DOHH2 (cell line): Measurements from ENCODE around the gene SAMD4A.

ENCODE experiments used
- H3F3A ChIP-seq: fragments of 200-600 bp; sonication (generic), shearing (Covaris generic); 2 replicates; pipeline ENCODE4 v1.6.0; 2016; ENCODE audit warnings: antibody characterized with exemption, mild to moderate bottlenecking; ENCODE audit not compliant: control insufficient read depth, insufficient read depth
- H3K27ac ChIP-seq: fragments of 200-600 bp; sonication (generic); 2 replicates; pipeline ENCODE4 v1.5.1; 2014; ENCODE audit warnings: low read depth, mild to moderate bottlenecking, low read length, moderate library complexity
- H3K27me3 ChIP-seq: fragments of 200-600 bp; sonication (generic); 2 replicates; pipeline ENCODE4 v1.6.1; 2014; ENCODE audit warnings: mild to moderate bottlenecking, low read length, mixed read lengths; ENCODE audit not compliant: control insufficient read depth
- H3K36me3 ChIP-seq: fragments of 200-600 bp; sonication (generic); 2 replicates; pipeline ENCODE4 v1.6.1; 2014; ENCODE audit warnings: mild to moderate bottlenecking, low read length, moderate library complexity, mixed read lengths; ENCODE audit not compliant: control insufficient read depth
- H3K4me1 ChIP-seq: fragments of 200-600 bp; sonication (generic); 2 replicates; pipeline ENCODE4 v1.6.1; 2014; ENCODE audit warnings: mild to moderate bottlenecking, low read length, mixed read lengths; ENCODE audit not compliant: control insufficient read depth
- H3K4me2 ChIP-seq: fragments of 200-600 bp; sonication (generic); 2 replicates; pipeline ENCODE4 v1.6.0; 2014; ENCODE audit warnings: mild to moderate bottlenecking, low read length, moderate library complexity
- H3K4me3 ChIP-seq: fragments of 200-600 bp; sonication (generic); 2 replicates; pipeline ENCODE4 v1.5.1; 2014; ENCODE audit warnings: mild to moderate bottlenecking, low read length, mixed read lengths
- H3K79me2 ChIP-seq: fragments of 200-600 bp; sonication (generic); 2 replicates; pipeline ENCODE4 v1.6.1; 2014; ENCODE audit warnings: mild to moderate bottlenecking, low read length, mixed read lengths; ENCODE audit not compliant: control insufficient read depth
- H3K9me2 ChIP-seq: fragments of 200-600 bp; sonication (generic); replicated peaks from 2 replicates; pipeline ENCODE4 v1.6.1; 2014; ENCODE audit warnings: mild to moderate bottlenecking, low read length, mixed read lengths; ENCODE audit not compliant: control insufficient read depth
- H3K9me3 ChIP-seq: fragments of 200-600 bp; sonication (generic); 2 replicates; pipeline ENCODE4 v1.6.1; 2014; ENCODE audit warnings: antibody characterized with exemption, low read length, mixed read lengths; ENCODE audit not compliant: control insufficient read depth, insufficient read depth
- H4K20me1 ChIP-seq: fragments of 200-600 bp; sonication (generic); 2 replicates; pipeline ENCODE4 v1.6.0; 2014; ENCODE audit warnings: low read depth, mild to moderate bottlenecking, antibody characterized with exemption, low read length, moderate library complexity; ENCODE audit not compliant: control insufficient read depth, insufficient read depth
- EZH2phosphoT487 ChIP-seq: fragments of 200-600 bp; sonication (generic); IDR thresholded peaks from 2 replicates; pipeline ENCODE4 v1.6.1; 2017; ENCODE audit warnings: borderline replicate concordance, mild to moderate bottlenecking, antibody characterized with exemption, low read length, moderate library complexity, mixed read lengths
- TF ChIP-seq, protein P1 (sequence below): fragments of 200-600 bp; sonication (generic); IDR thresholded peaks from one replicate; pipeline ENCODE4 v1.5.1; 2014; ENCODE audit warnings: antibody characterized with exemption, mild to moderate bottlenecking, low read depth, low read length; ENCODE audit not compliant: poor library complexity, severe bottlenecking

The SAMD4A gene

DNA sequence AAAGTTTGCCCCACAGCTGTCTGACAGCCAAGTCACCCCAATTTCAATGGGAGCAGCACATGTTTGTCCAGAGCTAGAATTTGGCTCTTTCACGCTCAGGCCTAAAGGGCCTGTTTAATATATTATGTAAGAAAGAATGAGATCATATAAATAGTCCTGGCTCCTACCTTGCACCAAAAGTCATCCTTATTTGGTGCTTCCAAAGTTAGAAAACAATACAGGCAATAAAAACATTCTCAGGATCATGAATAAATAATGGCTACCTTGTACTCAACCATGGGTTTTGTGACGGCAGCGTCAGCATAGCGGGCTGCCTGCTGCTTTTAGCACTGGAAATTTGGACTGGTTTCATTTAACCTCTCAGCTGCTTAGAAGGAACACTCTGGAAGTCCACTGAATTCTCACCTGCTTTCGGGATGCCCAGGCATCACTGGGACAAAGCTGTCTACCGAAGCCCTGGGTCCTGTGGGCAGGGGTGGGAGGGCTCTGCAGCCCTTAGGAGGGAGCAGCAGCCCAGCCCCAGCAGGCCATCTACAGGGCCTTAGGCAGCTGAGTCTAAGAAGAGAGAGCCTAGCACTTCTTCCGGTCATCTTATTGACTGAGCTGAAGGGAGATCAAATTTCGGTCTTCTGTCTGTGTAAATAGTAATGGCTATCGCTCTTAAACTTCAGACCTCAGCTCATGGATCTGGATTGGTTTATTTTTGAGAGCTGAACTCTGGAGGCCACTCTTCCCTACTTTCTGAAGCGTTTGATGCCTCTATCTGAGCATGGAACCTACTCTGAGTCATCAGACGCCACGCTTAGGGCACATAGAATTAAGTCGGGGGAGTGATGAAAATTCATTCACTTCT is 106.5 kb downstream of the SAMD4A start:
- H3K27ac ChIP-seq, result no peak overlapping the region
- no peaks in the 10 kb centered on the region for H3K79me2 ChIP-seq
- H3K4me3 ChIP-seq, result no peak overlapping the region
- H3K4me2 ChIP-seq, result no peak overlapping the region
- TF ChIP-seq EZH2phosphoT487, result no peak
- TF ChIP-seq, protein P1, sequence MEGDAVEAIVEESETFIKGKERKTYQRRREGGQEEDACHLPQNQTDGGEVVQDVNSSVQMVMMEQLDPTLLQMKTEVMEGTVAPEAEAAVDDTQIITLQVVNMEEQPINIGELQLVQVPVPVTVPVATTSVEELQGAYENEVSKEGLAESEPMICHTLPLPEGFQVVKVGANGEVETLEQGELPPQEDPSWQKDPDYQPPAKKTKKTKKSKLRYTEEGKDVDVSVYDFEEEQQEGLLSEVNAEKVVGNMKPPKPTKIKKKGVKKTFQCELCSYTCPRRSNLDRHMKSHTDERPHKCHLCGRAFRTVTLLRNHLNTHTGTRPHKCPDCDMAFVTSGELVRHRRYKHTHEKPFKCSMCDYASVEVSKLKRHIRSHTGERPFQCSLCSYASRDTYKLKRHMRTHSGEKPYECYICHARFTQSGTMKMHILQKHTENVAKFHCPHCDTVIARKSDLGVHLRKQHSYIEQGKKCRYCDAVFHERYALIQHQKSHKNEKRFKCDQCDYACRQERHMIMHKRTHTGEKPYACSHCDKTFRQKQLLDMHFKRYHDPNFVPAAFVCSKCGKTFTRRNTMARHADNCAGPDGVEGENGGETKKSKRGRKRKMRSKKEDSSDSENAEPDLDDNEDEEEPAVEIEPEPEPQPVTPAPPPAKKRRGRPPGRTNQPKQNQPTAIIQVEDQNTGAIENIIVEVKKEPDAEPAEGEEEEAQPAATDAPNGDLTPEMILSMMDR, result no peak
- H4K20me1 ChIP-seq, result no peaks in the 10 kb centered on the region
- H3K4me1 ChIP-seq, result no peaks in the 10 kb centered on the region
- H3K9me3 ChIP-seq, result no peaks in the 10 kb centered on the region
- peaks cover 21% of the 10 kb centered on the region for H3K27me3 ChIP-seq
- no peaks in the 10 kb centered on the region for H3F3A ChIP-seq
- H3K36me3 ChIP-seq, result no peaks in the 10 kb centered on the region
- no peaks in the 10 kb centered on the region for H3K9me2 ChIP-seq

DNA sequence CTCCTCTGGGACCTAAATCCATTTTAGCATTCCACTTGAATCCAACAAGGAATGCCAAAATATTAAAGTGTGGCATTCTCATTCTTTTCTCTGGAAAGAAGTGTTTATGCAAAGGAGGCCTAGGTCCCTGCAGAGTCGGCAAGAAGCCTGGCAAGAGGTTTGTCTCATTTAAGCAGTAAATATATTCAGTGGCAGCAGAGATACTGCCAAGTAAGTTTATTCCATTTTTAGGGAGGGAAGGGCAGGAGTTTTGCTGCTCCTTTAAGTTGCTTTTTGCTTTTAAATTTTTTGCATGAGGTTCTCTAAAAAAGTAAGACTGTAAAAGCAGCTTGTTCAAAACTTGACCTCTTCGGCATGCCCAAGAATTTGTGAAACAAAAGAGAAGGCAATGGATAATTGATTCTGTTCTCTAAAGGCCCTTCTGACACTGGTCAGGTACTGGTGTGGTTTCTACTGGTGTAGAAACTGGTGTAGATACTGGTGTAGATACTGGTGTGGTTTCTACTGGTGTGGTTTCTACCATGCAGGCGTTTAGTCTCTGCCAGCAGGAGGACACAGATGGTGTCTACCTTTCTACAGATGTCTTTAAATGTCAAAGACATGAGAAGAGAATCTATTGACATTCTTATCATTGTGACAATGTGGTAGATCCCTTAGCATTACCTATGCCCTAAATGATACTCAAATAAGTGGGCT is 107.3 kb downstream of the SAMD4A start:
- H3K4me3 ChIP-seq, result no peak overlapping the region
- H3F3A ChIP-seq, result no peaks in the 10 kb centered on the region
- TF ChIP-seq, protein P1, result no peak
- TF ChIP-seq EZH2phosphoT487, result no peak
- no peaks in the 10 kb centered on the region for H3K9me3 ChIP-seq
- H3K27ac ChIP-seq, result no peak overlapping the region
- H3K79me2 ChIP-seq, result no peaks in the 10 kb centered on the region
- no peaks in the 10 kb centered on the region for H3K36me3 ChIP-seq
- no peaks in the 10 kb centered on the region for H3K4me1 ChIP-seq
- H3K4me2 ChIP-seq, result no peak overlapping the region
- H3K27me3 ChIP-seq, result peaks cover 21% of the 10 kb centered on the region
- no peaks in the 10 kb centered on the region for H3K9me2 ChIP-seq
- H4K20me1 ChIP-seq, result no peaks in the 10 kb centered on the region

DNA sequence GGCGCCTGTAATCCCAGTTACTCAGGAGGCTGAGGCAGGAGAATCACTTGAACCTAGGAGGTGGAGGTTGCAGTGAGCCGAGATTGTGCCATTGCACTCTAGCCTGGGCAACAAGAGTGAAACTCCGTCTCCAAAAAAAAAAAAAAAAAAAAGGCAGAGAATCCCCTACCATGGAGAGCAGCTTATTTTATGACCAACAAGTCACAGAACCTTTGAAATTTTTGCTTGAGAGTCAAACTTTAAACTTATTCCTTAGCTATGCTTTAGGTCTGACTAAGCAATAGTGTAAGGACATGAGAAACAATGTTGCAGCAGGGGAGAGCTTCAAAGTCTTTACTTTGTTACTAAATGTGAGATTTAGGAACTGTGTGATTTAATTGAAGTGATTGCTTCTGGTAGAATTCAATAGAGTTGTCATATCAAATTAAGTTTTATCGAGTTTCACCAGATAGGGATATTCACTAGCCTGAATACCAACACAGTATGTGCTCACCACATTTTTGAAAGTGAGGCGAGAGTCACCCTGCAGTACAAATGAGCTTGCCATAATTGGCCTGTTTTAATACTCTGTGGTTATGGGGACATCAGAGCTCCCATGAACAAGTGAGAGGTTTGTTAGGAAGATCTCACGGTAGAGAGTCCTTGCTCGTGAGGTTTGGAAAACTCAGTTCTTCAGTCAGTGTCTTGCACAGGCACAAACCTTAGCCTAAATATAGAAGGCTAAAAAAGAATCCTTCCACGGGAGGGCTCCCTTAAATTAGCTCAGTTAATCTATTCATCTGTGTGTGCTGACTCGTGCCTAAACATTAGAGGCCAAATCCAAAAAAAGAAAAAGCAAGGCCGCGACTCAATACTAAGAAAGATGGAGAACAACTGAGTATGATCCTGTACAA is 108.6 kb downstream of the SAMD4A start:
- no peak overlapping the region for H3K4me2 ChIP-seq
- no peak for TF ChIP-seq EZH2phosphoT487
- TF ChIP-seq, protein P1, result no peak
- H3K9me3 ChIP-seq, result no peaks in the 10 kb centered on the region
- no peak overlapping the region for H3K4me3 ChIP-seq
- no peaks in the 10 kb centered on the region for H3K79me2 ChIP-seq
- H3K27ac ChIP-seq, result no peak overlapping the region
- H3K9me2 ChIP-seq, result no peaks in the 10 kb centered on the region
- no peaks in the 10 kb centered on the region for H3K36me3 ChIP-seq
- no peaks in the 10 kb centered on the region for H3K4me1 ChIP-seq
- H3K27me3 ChIP-seq, result peaks cover 21% of the 10 kb centered on the region
- H3F3A ChIP-seq, result no peaks in the 10 kb centered on the region
- H4K20me1 ChIP-seq, result no peaks in the 10 kb centered on the region
